ENCODE data around the gene CLCN3.

GRCh38 chr4:169571435-169571834, 48.9 kb upstream of the CLCN3 start:
- TF ChIP-seq, protein P1, sequence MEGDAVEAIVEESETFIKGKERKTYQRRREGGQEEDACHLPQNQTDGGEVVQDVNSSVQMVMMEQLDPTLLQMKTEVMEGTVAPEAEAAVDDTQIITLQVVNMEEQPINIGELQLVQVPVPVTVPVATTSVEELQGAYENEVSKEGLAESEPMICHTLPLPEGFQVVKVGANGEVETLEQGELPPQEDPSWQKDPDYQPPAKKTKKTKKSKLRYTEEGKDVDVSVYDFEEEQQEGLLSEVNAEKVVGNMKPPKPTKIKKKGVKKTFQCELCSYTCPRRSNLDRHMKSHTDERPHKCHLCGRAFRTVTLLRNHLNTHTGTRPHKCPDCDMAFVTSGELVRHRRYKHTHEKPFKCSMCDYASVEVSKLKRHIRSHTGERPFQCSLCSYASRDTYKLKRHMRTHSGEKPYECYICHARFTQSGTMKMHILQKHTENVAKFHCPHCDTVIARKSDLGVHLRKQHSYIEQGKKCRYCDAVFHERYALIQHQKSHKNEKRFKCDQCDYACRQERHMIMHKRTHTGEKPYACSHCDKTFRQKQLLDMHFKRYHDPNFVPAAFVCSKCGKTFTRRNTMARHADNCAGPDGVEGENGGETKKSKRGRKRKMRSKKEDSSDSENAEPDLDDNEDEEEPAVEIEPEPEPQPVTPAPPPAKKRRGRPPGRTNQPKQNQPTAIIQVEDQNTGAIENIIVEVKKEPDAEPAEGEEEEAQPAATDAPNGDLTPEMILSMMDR (conservative IDR thresholded peaks at IDR 0.05; ENCODE audit: low read length): no peak
- TF ChIP-seq EZH2phosphoT487 (IDR thresholded peaks at IDR 0.05; ENCODE audit: borderline replicate concordance): no peak

Measured in Loucy (cell line).